GM19238 (cell line): ENCODE results near the gene C3orf70.
"Not testable (repeated sequence)": the region's sequence is repeated elsewhere in the genome, so short reads cannot be mapped to it uniquely, and the experiment has no call there.

Experiments used
- DNase-seq: peaks from one replicate; pipeline ENCODE4 v3.0.0; 2011; ENCODE audit warnings: low spot score; ENCODE audit not compliant: insufficient read length

The C3orf70 gene

GRCh38 chr3:185151101-185151963, 1.5 kb downstream of the C3orf70 start:
- DNase-seq = no peak

DNA sequence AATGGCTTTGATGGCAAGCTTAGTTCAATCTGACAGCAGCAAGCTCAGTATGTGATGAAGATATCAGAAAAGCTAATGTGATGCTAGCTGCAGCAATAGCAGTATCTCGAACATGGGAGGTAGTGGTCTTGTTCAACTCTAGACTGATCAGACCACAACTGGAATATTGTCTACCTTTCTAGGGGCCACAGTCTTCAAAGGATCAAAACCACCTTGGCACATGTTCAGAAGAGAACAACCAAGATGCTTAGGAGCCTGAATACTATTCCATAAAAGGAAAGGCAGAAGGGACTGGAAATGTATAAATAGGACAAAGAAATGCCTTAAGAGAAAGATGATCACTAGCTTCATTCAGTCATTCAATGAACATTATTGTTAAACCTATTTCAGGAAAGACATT, 2.3 kb downstream of the C3orf70 start:
- DNase-seq = no peak

DNA sequence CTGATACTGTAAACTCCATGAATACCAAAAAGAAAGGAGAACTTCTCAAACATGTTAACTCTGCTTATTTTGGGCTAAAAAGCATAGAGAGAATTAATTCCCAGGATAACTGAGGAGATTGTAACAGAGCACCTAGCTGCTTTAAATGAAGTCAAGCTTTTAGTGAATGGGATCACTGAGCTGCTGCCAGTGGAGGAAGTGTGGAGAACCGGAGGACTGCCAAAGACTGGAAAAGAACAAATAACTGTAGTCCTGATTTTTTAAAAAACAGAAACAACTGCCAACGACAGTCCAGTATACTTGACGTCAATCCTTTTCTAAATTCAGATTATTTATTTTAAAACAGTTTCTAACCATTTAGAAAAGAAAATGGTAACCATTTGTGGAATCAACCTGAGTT, 3.3 kb downstream of the C3orf70 start:
- no peak for DNase-seq

DNA sequence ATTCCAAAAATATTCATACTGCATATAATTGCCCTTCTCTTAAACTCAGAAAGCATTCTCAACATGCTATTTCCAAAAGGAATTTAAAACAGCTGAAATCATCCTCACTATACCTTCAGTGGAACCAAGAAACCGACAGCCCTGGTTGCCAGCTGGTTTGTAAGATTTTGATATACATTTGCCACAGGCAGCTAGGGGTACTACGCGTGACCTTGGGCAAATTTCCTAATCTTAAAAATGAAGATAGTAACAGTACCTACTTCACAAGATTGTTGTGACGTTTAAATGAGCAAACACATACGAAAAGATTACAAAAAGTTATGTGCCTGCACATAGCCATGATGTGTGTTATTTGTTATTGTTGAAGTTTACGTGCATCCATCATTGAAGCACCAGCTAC, 7.3 kb downstream of the C3orf70 start:
- DNase-seq = no peak

DNA sequence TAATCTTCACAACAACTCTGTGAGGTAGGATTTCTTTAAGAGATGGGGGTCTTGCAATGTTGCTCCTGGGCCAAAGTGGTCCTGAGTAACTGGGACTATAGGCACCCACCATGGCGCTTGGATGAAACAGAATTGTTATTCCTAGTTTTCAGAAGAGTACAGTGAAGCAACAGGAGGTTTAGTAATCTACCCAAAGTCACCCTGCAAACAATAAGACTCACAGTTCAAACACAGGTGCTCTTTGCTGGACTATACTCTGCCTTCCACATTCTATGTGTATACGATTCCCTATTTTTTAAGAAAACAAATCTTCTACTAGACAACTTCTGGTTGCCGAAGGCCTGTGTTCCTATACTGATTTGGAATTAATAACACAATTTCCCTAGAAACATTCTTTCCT, 8.1 kb downstream of the C3orf70 start:
- no peak for DNase-seq

GRCh38 chr3:185137821-185138220, 15.0 kb downstream of the C3orf70 start:
- DNase-seq = no peak

DNA sequence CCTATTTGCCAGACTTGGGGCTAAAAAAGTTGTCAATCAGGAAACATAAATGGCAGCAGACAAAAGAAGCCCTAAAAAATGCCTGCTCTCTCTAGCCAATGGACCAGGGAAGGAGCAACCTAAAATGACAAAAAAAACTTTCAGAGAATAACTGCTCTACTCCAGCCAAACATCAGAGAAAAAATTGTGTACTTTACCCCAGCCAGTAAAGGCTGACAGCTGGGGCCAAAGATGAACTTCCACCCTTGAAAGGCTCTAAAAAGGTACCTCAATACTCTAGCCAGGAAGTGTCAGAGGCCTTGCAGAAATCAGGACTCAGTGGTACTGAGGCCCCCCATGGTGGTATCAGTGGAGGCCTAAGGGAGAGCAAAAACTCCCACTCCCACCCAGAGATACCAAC, 18.4 kb downstream of the C3orf70 start:
- no peak for DNase-seq

- no peak for DNase-seq
Observed at GRCh38 chr3:185131602-185132256, 21.1 kb downstream of the C3orf70 start.

DNA sequence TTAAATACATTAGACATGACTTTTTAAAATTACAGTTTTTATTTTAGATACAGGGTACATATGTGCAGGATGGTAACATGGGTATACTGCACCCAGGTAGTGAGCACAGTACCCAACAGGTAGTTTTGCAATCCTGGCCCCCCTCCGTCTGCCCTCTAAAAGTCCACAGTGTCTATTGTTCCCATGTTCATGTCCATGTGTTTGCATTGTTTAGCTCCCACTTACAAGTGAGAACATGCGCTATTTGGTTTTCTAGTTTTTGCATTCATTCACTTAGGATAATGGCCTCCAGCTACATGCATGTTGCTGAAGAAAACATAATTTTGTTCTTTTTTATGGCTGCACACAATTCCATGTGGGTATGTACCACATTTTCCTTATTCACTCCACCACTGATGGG, 23.8 kb downstream of the C3orf70 start:
- DNase-seq = no peak

GRCh38 chr3:185126201-185126600, 26.7 kb downstream of the C3orf70 start:
- DNase-seq = no peak

DNA sequence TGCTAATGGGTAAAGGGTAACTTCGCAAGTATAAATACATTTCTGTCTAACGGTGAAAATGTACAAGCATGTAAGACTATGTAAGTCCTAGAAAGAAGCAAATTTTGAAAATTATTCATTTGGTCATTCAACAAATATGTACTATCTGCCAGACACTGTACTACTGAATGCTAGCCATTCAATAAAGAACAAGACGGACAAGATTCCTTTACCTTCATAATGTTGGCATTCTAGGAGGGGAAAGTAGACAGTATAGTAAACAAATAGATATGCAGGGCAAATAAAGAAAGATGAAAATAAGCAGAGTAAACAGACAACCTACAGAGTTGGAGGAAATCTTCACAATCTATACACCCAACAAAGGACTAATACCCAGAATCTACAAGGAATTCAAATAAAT, 32.7 kb downstream of the C3orf70 start:
- no peak for DNase-seq

DNA sequence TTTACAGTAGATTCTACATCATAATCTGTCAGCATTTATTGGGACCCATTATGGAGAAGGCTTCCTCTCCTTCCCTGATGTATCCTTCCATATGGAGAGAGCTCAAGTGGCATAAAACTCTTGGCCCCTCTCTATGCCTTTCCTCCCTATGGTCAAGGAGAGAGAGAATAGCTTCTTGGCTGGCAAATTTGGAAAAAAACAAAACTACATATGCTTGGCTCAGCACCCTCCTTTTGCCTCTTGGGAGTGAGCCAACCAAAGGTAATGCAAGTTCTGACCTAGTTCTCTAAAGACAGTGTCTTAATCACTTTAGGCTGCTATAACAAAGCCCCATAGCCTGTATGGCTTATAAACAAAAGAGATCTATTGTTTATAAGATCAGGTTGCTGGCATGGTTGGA, 37.5 kb downstream of the C3orf70 start:
- no peak for DNase-seq

- no peak for DNase-seq
Observed at GRCh38 chr3:185114756-185115155, 38.1 kb downstream of the C3orf70 start.

GRCh38 chr3:185112186-185112585, 40.7 kb downstream of the C3orf70 start:
- DNase-seq = no peak

DNA sequence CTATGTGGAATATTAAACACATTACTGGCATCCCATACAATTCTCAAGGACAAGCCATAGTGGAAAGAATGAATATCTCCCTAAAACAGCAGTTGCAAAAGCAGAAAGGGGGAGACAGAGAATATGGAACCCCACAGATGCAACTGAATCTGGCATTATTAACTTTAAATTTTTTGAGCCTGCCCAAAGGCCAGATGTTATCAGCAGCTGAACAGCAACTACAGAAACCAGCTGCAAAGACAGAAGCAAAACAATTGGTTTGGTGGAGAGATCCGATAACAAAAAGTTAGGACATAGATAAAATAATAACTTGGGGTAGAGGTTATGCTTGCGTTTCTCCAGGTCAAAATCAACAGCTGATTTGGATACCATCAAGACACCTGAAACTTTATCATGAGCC, 43.8 kb downstream of the C3orf70 start:
- not testable (repeated sequence) for DNase-seq

DNA sequence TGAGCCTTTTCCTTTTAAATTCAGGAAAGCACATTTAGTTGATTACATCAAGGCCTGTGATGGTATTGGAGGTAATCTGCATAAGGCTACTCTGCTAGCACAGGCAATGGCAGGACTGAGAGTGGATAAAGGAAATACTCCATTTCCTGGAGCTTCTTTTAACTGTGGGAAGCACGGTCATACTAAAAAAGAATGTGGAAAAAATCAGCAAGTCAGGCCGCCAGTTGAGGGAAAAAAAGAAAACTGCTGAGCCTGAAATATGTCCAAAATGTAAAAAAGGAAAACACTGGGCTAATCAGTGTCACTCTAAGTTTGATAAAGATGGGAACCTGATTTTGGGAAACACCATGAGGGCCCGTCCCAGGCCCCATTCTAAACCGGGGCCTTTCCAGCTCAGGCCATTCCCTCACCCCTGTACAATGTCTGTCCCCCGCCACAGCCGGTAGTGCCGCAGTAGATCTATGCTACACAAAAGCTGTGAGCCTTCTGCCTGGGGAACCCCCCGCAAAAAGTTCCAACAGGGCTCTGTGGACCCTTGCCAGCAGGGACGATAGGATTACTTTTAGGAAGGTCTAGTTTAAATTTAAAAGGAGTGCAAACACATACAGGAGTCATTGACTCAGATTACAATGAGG, 46.5 kb downstream of the C3orf70 start:
- DNase-seq = not testable (repeated sequence)

- DNase-seq = no peak
Observed at GRCh38 chr3:185103359-185104127, 49.3 kb downstream of the C3orf70 start.

- no peak for DNase-seq
Observed at GRCh38 chr3:185094697-185095096, 58.2 kb downstream of the C3orf70 start.

- no peak for DNase-seq
Observed at GRCh38 chr3:185093116-185093515, 59.7 kb downstream of the C3orf70 start.

DNA sequence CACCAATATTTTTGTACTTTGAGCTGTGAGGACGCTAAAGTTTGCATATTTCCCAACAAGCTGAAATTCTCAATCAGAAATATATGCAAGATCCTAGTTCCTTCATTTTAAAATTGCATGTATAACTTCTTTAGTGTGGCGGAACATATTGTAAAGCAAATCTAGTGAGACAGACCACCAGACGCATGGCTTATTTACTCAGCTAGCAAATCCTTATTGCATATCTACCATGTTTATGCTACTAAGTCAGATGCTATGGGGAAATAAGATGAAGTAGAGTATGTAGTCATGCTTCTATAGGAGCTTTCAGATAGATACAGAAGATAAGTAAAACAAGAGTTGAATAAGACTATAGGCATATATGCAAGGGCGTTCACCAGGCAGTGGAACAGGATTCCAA, 62.0 kb downstream of the C3orf70 start:
- DNase-seq = no peak

DNA sequence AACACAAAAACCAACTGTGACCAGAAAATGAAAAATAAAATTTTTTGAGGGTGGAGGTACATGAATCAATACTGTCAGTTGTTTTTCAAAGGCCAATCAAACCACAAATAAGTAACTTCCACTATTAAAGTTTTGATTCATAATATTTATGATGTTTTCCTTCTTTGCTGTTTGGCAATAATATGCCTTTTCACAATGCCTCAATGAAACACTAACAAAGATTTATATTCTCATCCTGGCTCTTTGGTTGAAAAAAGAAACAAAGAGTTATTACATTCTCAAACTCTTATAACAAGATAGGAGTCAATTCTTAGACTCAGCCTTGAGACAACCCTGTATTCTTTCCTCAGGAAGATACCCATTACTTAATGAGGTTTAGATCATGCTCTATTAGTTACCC, 63.1 kb downstream of the C3orf70 start:
- DNase-seq = no peak

GRCh38 chr3:185089343-185089742, 63.5 kb downstream of the C3orf70 start:
- no peak for DNase-seq
